IPS-NIHi7 (cell line): ENCODE data around the gene MTG1.
A peak's percentile ranks its signal among the peaks of the same experiment; 100 is the strongest.
"Not testable (repeated sequence)": the region's sequence is repeated elsewhere in the genome, so short reads cannot be mapped to it uniquely, and the experiment has no call there.

Source experiments
- DNase-seq: peaks from one replicate; pipeline ENCODE4 v3.0.0; 2012; ENCODE audit warnings: mixed read lengths; ENCODE audit errors: extremely low spot score

The MTG1 gene

DNA sequence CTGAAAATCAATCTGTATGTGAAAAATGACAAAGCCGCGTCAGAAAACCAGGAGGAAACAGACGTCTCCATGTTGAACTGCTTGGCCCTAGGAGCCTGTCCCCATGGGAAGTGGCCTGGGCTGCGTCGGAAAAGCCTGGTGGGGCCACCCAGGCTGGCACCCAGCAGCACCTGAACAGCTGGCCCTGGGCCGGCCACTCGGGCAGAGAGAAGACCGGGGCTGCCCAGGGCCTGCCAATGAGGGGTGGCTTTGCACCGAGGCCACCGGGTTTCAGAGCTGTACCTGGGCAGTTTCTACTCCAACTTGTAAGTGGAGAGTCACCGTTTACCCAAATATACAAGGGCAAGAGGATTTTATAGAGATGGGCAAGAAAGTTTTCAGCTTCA lies 35.0 kb upstream of the MTG1 start:
- no peak for DNase-seq

- DNase-seq, result no peak
Observed at GRCh38 chr10:133359554-133359971, 34.4 kb upstream of the MTG1 start.

- DNase-seq, result no peak
Observed at GRCh38 chr10:133359972-133360610, 33.9 kb upstream of the MTG1 start.

- DNase-seq, result no peak
Observed at GRCh38 chr10:133361227-133361626, 32.7 kb upstream of the MTG1 start.

DNA sequence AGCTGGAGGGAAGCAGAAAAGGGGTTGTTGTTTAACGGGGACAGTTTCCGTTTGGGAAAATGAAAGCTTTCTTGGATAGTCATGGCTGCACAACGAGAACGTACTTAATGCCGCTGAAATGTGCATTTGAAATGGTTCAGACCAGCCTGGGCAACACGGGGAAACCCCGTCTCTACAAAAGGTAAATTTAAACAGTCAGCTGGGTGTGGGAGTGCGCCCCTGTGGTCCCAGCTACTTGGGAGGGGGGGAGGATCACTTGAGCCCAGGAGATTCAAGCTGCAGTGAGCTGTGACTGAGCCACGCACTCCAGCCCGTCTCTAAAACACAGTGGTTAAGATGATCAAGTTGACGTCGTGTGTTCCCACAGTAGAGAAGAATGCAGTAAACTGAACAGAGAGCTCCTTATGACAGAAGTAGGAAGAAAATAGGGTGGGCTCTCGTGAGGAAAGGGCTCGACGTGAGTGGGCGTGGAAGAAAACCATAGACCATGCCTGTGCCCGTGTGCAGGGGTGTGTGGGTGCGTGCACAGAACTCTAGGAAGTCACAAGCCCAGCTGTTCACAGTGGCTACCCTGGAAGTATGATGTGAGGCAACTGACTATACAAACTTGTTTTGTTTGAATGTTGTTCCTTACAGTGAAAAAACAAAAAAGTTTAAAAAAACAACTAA lies 32.0 kb upstream of the MTG1 start:
- no peak for DNase-seq

- no peak for DNase-seq
Observed at GRCh38 chr10:133362846-133363245, 31.1 kb upstream of the MTG1 start.

DNA sequence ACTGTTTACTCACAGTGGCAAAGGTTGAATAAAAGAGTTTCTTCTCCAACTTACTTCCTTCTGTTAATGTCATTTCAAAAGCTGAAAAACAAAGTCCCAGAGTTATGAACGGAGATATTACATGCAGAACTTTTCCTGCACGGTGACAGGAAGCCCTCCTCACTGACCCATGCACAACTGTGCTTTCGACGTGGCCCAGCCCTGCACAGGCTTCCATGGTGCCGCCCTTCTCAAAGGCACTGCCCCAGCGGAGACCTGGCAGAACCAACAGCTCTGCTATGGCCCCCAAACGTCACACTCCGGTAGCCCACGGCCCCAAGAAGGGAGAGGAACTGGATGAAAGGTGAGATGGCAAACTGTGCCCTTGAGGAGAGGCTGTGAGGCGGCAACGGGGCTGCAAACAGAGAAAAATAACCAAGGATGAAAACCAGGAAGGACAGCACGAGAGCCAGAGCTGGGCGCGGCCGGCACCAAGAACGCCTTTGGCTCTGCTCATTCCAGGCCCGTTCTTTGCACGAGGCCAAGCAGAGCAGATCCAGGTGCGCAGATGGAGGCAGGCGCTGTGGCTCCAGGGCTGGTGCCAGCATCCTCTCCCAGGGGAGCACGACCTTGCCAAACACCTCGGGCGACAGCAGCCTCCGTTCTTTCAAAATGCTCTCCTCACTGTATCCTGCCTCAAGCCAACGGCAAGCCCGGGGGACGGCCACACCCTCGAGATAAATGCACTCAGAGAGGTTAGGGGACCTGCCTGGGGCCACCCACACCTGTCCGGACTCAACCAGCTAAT lies 29.1 kb upstream of the MTG1 start:
- DNase-seq, result no peak

DNA sequence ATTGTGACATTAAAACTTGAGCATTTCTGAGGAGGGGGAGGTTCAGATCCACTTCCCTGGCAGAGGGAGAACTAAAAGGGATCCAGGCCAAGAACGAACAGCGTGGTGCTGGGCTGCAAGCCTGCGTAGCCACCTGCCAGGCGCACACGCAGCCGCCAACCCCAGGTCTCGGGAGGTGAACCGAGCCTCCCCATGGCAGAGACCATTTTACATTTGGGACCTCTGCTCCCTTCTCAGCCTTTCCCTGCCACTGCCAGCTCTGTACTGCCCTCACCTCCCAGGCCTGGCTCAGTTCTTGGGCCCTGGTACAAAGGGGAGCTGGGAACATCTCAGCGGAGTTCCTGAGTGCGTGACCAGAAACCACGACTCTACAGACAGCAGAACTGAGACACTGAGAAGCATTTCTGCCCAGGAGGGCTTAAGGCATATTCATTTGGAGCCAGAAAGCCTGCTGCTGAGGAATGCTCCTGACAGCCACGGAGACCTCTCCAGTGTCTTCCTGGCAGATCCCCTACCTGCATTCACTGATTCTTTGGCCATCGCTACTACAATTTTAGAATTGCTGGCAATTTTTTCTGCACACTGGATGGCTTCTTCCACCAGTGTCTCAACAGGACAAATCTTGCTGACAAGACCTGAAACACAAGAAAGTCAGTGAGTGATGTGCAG lies 28.4 kb upstream of the MTG1 start:
- no peak for DNase-seq

DNA sequence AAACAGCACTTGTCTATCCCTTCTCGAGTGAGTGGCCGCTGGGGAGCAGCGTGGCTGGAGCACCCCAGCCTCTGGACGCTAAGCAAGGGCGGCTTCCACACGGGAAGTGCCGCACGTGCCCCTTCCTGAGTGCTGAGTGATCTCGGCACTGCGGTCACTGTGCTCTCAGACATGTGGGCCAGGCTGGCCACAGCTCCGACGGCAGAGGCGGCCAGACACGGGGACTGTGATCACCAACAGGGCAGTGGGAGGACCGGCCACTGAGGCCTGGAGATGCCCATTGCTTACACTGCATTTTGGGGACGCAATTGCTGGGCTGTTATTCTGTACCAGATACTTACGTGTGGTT lies 27.9 kb upstream of the MTG1 start:
- DNase-seq, result no peak

DNA sequence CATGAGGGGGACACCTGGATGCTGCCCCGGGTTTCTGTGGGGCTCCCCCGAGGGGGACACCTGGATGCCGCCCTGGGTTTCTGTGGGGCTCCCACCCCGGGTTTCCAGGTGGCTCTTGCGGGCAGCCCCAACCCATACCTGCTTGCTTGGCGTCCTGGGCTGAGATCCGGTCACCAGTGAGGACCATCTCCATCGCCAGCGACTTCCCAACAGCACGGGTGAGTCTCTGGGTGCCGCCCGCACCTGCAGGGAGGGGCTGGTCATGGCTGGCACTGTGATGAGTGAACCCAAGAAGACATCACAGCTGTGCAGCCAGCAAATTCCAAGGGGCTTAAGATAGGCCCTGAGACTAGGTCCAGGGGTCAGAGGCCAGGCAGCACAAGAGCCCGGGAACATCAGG lies 27.2 kb upstream of the MTG1 start:
- no peak for DNase-seq

DNA sequence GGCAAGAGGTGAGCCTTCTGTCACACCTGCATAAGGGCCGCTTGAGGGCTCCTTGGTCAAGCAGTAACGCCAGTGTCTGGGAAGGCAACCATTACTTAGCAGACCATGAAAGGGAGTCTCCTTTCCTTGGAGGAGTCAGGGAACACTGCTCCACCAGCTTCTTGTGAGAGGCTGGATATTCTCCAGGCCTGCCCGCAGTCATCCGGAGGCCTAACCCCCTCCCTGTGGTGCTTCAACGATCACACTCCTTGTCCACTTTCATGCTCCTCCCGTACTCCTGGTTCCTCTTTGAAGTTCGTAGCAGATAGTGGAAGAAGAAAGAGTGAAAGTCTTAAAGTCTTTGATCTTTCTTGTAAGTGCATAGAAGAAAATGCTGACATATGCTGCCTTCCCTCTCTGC lies 26.5 kb upstream of the MTG1 start:
- not testable (repeated sequence) for DNase-seq

DNA sequence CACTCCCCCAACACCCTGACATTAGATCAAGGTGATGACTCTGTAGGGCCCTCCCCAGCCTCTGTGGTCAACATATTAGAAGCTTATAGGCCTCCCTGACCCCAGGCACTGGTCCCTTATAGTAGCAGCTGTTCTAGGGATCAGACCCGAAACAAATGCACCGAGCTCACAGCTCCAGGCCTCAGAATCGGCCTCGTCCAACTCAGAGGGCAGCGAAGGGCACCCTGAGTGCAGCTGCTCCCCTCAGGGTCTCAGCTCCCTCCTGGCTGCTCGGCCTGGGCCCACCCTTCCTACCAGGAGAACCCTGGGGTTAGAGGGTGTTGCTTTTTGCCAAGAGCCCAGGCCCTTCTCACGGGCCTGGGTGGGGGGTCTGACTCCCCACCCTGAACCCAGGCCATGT lies 25.8 kb upstream of the MTG1 start:
- no peak for DNase-seq

- DNase-seq, result no peak
Observed at GRCh38 chr10:133370030-133370786, 23.7 kb upstream of the MTG1 start.

- DNase-seq, result no peak
Observed at GRCh38 chr10:133372507-133372906, 21.4 kb upstream of the MTG1 start.

DNA sequence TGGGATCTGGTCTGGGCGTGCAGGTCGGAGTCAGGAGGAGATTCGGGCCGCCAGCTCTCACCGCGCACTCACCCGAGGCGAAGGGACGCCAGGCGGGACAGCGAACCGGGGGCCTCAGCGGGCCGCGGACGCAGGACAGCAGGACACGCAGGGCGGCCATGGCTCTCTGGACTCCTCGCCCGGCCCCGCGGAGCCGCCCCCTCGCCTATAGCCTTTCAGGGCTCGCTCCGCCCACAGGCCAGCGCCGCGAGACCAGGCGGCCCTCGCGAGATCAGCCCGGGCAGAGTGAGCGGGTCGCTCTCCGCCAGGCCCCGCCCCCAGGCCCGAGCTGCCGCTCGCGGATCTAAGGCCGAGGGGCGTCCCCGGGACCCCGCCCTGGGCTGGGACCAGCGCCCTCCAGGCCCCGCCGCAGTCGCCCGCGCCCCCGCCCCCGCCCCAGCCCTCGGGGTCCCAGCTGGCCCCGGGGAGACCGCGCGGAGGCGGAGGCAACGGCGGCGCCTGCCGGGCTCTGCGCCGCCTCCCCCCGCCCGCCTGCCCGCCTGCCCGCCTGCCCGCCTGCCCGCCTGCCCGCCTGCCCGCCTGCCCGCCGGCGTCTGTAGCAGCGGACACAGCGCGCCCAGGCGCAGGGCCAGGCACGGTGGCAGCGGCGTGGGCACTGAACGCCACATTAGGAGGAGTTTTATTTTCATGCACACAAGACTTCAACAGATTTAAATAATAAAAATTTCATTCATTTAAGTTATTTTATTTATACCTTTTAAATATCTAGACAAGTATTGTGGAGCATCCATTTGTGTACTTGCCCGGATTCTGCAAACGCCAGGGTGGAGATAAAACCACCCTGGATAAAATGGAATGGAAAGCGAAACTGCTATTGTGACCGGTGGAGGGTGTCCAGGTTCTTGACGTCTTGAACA lies 20.5 kb upstream of the MTG1 start, which contains the start of gene ECHS1:
Gene ECHS1 (minus strand): TSS at position 181 of the 917 bp plus-strand sequence. CDS start 21 bp downstream, at position 160.
- peak; percentile 99 for DNase-seq

DNA sequence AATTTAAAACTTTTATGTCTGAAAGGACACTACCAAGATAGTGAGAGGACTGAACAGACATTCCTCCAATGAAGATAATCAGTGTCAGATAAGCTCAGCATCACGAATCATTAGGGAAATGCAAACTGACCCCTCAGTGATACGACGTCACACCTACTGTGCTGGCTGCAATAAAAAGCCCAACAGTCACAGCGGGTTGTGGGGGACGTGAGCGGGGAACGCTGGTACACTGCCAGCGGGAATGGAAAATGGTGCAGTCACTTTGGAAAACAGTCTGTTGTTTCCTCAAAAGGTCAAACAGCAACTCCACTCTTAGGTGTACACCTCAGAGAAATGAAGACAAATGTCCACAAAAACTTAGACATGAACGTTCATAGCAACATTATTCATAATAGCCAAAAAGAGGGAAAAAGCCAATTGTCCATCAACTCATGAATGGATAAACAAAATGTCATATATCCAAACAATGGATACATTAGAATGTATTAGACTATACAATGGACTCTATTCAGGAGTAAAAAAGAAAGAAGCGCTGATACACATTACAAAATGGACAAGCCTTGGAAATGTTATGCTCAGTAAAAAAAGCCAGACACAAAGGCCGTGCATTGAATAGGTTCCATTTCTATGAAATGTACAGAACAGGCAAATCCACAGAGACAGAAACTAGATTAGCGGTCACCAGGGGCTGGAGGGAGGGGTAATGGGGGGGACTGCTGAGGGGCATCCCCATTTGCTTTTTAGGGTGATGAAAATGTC lies 18.4 kb upstream of the MTG1 start:
- no peak for DNase-seq

- not testable (repeated sequence) for DNase-seq
Observed at GRCh38 chr10:133376183-133376582, 17.8 kb upstream of the MTG1 start.

- DNase-seq, result no peak
Observed at GRCh38 chr10:133377025-133377817, 16.7 kb upstream of the MTG1 start.

GRCh38 chr10:133377818-133378250 lies 16.1 kb upstream of the MTG1 start:
- no peak for DNase-seq
